Activated CD8-positive, alpha-beta T cell treated with anti-CD3 and anti-CD28 coated beads for 36 hours (primary cell): ENCODE results near the gene CTNNA1. TPM values are rescaled to one million over a fixed set of nuclear protein-coding genes. Genes with fewer than 3 reads are reported as not detected.
"Not testable (repeated sequence)": the region's sequence is repeated elsewhere in the genome, so short reads cannot be mapped to it uniquely, and the experiment has no call there.

Source experiments
- ATAC-seq: fragments of 200-7000 bp; cut with Tn5 transposase; one replicate; pipeline ENCODE4 v1.10.0; 2021; ENCODE audit warnings: mild to moderate bottlenecking, moderate library complexity
- CTCF ChIA-PET: fragments of 350-600 bp; sonication (Branson Sonifier 250); formaldehyde crosslinking; loops from one replicate; lab custom pipeline; 2021; ENCODE audit warnings: antibody characterized with exemption; lab: Charles Lee
- POLR2A ChIA-PET: fragments of 350-600 bp; sonication (Branson Sonifier 250); formaldehyde crosslinking; loops from one replicate; lab custom pipeline; 2021; ENCODE audit warnings: antibody characterized with exemption; lab: Charles Lee
- DNase-seq: peaks from one replicate; pipeline ENCODE4 v3.0.0-alpha.2; 2020
- H3K27ac Mint-ChIP-seq: one replicate; pipeline ENCODE4 v1.8.0; 2021; ENCODE audit warnings: mild to moderate bottlenecking, mixed read lengths
- H3K27me3 Mint-ChIP-seq: one replicate; pipeline ENCODE4 v1.8.0; 2021; ENCODE audit warnings: mixed read lengths
- H3K36me3 Mint-ChIP-seq: one replicate; pipeline ENCODE4 v1.8.0; 2021; ENCODE audit warnings: low read depth, mixed read lengths
- H3K4me1 Mint-ChIP-seq: one replicate; pipeline ENCODE4 v1.8.0; 2021; ENCODE audit warnings: low read depth, mixed read lengths
- H3K4me3 Mint-ChIP-seq: one replicate; pipeline ENCODE4 v1.8.0; 2021; ENCODE audit warnings: mild to moderate bottlenecking, moderate library complexity, mixed read lengths
- H3K9me3 Mint-ChIP-seq: one replicate; pipeline ENCODE4 v1.8.0; 2021; ENCODE audit warnings: mixed read lengths
- intact Hi-C: fragments of 100-400 bp; cut with micrococcal nuclease; formaldehyde crosslinking; loops from one replicate; pipeline ENCODE4 v1.10.0; 2022
- total RNA-seq, 2 experiments: library from RNA; stranded (reverse); gene quantifications; one replicate each; pipeline ENCODE4 v1.2.3, GENCODE V29; 2021
- TF ChIP-seq, protein P1 (sequence below): fragments of 200-600 bp; IDR thresholded peaks from one replicate; pipeline ENCODE4 v1.8.0; 2022; ENCODE audit warnings: antibody characterized with exemption, mild to moderate bottlenecking

CTNNA1 gene
- total RNA-seq, 2 experiments from 2014 or later: 77.3 to 85.6 TPM

DNA sequence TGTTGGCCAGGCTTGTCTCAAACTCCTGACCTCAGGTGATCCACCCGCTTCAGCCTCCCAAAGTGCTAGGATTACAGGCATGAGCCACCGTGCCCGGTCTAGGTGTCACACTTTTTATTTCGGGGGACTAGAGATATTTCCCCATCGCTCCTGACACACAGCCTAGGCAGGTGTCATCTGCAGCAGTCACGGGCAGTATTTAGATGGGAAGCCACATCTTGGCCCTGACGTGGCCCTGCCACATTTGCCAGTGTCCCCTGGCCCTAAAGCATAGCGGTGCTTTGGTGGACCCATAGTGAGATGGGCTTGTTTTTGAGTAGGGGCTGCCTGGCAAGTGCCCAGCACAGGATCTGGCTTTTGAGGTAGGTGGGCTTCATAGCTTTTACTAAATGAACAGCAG is 167.0 kb downstream of the CTNNA1 start:
- POLR2A ChIA-PET: no interaction called here
- ATAC-seq: no peak

DNA sequence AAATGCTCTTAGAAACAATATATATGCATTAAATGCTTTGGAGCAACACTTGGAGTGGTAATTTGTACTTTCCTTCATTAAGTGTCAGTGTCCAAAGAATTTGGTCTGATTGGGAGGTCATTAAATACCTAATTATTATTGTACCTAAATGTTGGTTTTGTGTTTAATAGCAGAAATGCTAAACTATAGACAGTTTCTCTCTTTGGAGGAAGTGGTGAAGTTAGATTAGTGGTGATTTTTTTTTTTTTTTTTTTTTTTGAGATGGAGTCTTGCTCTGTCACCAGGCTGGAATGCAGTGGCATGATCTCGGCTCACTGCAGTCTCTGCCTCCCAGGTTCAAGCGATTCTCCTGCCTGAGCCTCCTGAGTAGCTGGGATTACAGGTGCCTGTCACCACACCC is 168.1 kb downstream of the CTNNA1 start:
- intact Hi-C loops, H3K36me3 Mint-ChIP-seq, H3K9me3 Mint-ChIP-seq, H3K4me3 Mint-ChIP-seq, H3K27me3 Mint-ChIP-seq, ATAC-seq, DNase-seq, H3K4me1 Mint-ChIP-seq, H3K27ac Mint-ChIP-seq, POLR2A ChIA-PET, CTCF ChIA-PET: not testable (repeated sequence)

More for the DNA sequence above, 167.0 kb downstream of the CTNNA1 start:
- intact Hi-C loops: no loop called here
- Mint-ChIP-seq H3K27me3 (no peaks in the 10 kb centered on the region), H3K4me3 (no peak overlapping the region), H3K27ac (no peak overlapping the region), H3K4me1 (no peaks in the 10 kb centered on the region), H3K9me3 (no peaks in the 10 kb centered on the region), H3K36me3 (no peaks in the 10 kb centered on the region)
- DNase-seq: no peak
- CTCF ChIA-PET: no interaction called here
- TF ChIP-seq, protein P1, sequence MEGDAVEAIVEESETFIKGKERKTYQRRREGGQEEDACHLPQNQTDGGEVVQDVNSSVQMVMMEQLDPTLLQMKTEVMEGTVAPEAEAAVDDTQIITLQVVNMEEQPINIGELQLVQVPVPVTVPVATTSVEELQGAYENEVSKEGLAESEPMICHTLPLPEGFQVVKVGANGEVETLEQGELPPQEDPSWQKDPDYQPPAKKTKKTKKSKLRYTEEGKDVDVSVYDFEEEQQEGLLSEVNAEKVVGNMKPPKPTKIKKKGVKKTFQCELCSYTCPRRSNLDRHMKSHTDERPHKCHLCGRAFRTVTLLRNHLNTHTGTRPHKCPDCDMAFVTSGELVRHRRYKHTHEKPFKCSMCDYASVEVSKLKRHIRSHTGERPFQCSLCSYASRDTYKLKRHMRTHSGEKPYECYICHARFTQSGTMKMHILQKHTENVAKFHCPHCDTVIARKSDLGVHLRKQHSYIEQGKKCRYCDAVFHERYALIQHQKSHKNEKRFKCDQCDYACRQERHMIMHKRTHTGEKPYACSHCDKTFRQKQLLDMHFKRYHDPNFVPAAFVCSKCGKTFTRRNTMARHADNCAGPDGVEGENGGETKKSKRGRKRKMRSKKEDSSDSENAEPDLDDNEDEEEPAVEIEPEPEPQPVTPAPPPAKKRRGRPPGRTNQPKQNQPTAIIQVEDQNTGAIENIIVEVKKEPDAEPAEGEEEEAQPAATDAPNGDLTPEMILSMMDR: no peak

DNA sequence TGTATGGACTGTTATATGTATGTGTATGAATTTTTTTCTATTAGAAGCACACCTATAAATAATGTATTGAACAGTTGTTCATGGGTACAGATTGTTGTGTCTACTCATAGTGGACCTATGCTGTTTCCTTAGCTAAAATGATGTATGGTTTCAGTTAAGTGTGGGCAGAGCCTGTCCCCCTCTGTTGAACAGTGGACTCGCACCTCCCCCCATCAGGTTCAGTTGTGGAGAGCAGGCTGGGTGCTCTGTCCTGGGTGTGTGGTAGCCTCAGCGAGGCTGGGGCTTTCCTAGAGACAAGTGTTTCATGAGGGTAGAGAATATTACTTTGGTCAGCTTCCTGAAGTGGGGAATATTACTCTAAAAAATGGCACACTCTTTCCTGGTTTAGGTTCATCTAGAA is 169.3 kb downstream of the CTNNA1 start:
- ATAC-seq (no peak), DNase-seq (no peak)
- no peaks in the 10 kb centered on the region for H3K4me1 Mint-ChIP-seq
- H3K27me3 Mint-ChIP-seq: no peaks in the 10 kb centered on the region
- no peak overlapping the region for H3K4me3 Mint-ChIP-seq
- no peaks in the 10 kb centered on the region for H3K36me3 Mint-ChIP-seq
- intact Hi-C loops: no loop called here
- TF ChIP-seq, protein P1: no peak
- no peak overlapping the region for H3K27ac Mint-ChIP-seq
- no peaks in the 10 kb centered on the region for H3K9me3 Mint-ChIP-seq
- ChIA-PET CTCF (no interaction called here), POLR2A (no interaction called here)

DNA sequence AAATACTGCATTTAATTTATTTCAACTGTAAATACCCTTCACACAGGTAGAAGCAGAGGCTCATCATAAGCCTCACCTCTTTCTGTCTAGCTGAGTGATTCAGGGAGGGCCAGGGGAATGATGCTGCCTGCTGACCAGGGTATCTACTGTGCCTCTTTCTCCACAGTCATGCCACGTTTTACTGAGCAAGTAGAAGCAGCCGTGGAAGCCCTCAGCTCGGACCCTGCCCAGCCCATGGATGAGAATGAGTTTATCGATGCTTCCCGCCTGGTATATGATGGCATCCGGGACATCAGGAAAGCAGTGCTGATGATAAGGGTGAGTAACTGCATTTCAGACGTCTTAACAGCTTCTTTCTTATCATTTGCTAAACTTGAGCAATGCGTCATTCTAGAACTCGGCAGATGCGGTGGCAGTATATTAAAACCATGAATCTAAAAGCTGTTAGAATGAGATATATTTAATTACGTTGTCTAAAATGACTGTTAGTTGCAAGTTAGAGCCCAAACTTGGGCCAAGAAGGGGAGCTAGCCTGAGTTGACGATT is 171.9 kb downstream of the CTNNA1 start:
- no peaks in the 10 kb centered on the region for H3K4me1 Mint-ChIP-seq
- H3K9me3 Mint-ChIP-seq: no peaks in the 10 kb centered on the region
- no peak overlapping the region for H3K4me3 Mint-ChIP-seq
- no peak overlapping the region for H3K27ac Mint-ChIP-seq
- no peak for ATAC-seq
- TF ChIP-seq, protein P1: no peak
- DNase-seq: no peak
- ChIA-PET CTCF (no interaction called here), POLR2A (no interaction called here)
- H3K36me3 Mint-ChIP-seq: peaks cover 1% of the 10 kb centered on the region
- intact Hi-C loops: no loop called here
- H3K27me3 Mint-ChIP-seq: no peaks in the 10 kb centered on the region

DNA sequence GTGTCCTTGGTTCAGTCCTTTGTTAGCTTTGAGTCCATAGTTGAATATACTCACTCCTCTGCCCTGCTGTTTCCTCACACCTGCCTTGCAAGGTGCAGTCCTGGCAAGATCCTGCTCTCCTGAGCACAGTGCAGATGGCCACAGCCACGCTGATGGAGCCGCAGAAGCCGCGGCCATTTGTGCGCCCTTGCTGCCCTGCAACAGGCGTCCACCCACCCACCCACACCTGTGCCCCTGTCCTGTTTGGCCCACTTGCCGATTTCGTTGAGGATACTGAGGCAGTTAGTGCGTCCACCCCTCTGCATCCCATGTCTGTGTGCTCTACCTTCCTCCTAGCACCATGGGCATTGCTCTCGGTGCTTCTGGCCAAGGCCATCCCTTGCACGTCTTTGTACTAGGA is 173.0 kb downstream of the CTNNA1 start:
- ATAC-seq: no peak
- ChIA-PET CTCF (no interaction called here), POLR2A (no interaction called here)
- Mint-ChIP-seq H3K36me3 (peaks cover 1% of the 10 kb centered on the region), H3K9me3 (no peaks in the 10 kb centered on the region), H3K27me3 (no peaks in the 10 kb centered on the region), H3K4me1 (no peaks in the 10 kb centered on the region), H3K27ac (no peak overlapping the region), H3K4me3 (no peak overlapping the region)
- no peak for DNase-seq
- intact Hi-C loops: no loop called here
- TF ChIP-seq, protein P1: no peak
